Ovary (tissue), 9 donors: ENCODE measurements around the gene KRTAP9-2. TPM values are rescaled to one million over a fixed set of nuclear protein-coding genes. Genes with fewer than 3 reads are reported as not detected.
"Not testable (repeated sequence)": the region's sequence is repeated elsewhere in the genome, so short reads cannot be mapped to it uniquely, and the experiment has no call there.

Experiments
- DNase-seq, 5 donors: peaks; one replicate each; pipeline ENCODE4 v3.0.0-alpha.2; 2019 to 2020
- H3K27ac ChIP-seq, 2 donors: fragments of 200-600 bp; one replicate each; pipeline versions ENCODE4 v1.5.1 to v1.8.0; 2019 to 2022
- H3K27me3 ChIP-seq: fragments of 200-600 bp; one replicate; pipeline ENCODE4 v1.8.0; 2022
- H3K36me3 ChIP-seq: fragments of 200-600 bp; sonication (generic); one replicate; pipeline ENCODE4 v1.5.1; 2019
- H3K4me1 ChIP-seq: one replicate; pipeline ENCODE4 v1.8.1; 2013; ENCODE audit warnings: mild to moderate bottlenecking, moderate library complexity; ENCODE audit not compliant: insufficient read depth
- H3K4me3 ChIP-seq: fragments of 200-600 bp; sonication (generic); one replicate; pipeline ENCODE4 v1.5.1; 2017
- H3K9me3 ChIP-seq, 2 donors: fragments of 200-600 bp in 1 of 2; sonication (generic) in 1 of 2; one replicate each; pipeline versions ENCODE4 v1.5.1 to v1.8.1; 2013 to 2019; ENCODE audit warnings: mild to moderate bottlenecking in 1 of 2, moderate library complexity in 1 of 2
- EP300 ChIP-seq: sonication (generic); formaldehyde crosslinking; IDR thresholded peaks from one replicate; pipeline ENCODE4 v1.6.1; 2017; ENCODE audit warnings: antibody characterized with exemption
- POLR2A ChIP-seq: fragments of 450-650 bp; IDR thresholded peaks from one replicate; pipeline ENCODE4 v1.6.1; 2017; ENCODE audit warnings: antibody characterized with exemption, mild to moderate bottlenecking, moderate library complexity
- WGBS, 3 donors: extraction: QIAGEN DNeasy Blood & Tissue Kit in 1 of 3; methylation state at CpG; one replicate each; pipeline versions ENCODE4 v1.1.5 to v1.1.7; 2013 to 2017; 5-methylcytosine and 5-hydroxymethylcytosine counted together
- intact Hi-C, 4 donors: fragments of 100-400 bp; cut with DNase I; formaldehyde crosslinking; loops; one replicate each; pipeline versions ENCODE4 v1.11.0 to v1.15.1; 2022 to 2023
- polyA plus RNA-seq, 2 donors: library from polyadenylated mRNA; stranded (reverse); fragments of 200-250 nt in 1 of 2; fragments of 350-450 nt in 1 of 2; fragmentation: Illumina TruSeq in 1 of 2; extraction: RNeasy Lipid Tissue Mini Kit (QIAGEN cat#74804) in 1 of 2; gene quantifications; one replicate each; pipeline ENCODE4 v1.2.3, GENCODE V29; 2013 to 2014
- small RNA-seq: library from RNA; depleted of rRNA; stranded (forward); fragments of <200 nt; gene quantifications from one replicate; pipeline ENCODE3, GENCODE V24; 2016
- total RNA-seq, 7 donors: library from RNA; depleted of rRNA in 2 of 7; stranded (reverse); fragments of >200 nt in 2 of 7; fragmentation: NEBNext Ultra II Directional in 3 of 7; extraction: Animal tissue kit (Norgen Biotek cat#: 25700) in 3 of 7; gene quantifications; one replicate each; pipeline versions ENCODE4 v1.1.0 to v1.2.4, GENCODE V29; 2016 to 2023
- TF ChIP-seq, protein P1 (sequence below), 3 donors: fragments of 450-650 bp in 2 of 3; fragments of 200-600 bp in 1 of 3; IDR thresholded peaks; one replicate each; pipeline versions ENCODE4 v1.5.1 to v1.8.0; 2016 to 2022; ENCODE audit warnings: antibody characterized with exemption in 3 of 3, mild to moderate bottlenecking in 1 of 3
- donor health status: DM: no; HTN: no; CAD: no; lungs with moderate emphysema.
- donor health status: DM: no; HTN: no; CAD: no.
- donor health status: Bipolar disorder and iron deficiency.
- donor health status: DM: yes; HTN: yes; CAD: no.
- donor health status: DM: no; HTN: no; CAD: no.
- donor health status: DM: yes; HTN: yes; CAD: no.

The KRTAP9-2 gene
- total and polyA plus RNA-seq, 9 donors = not detected

DNA sequence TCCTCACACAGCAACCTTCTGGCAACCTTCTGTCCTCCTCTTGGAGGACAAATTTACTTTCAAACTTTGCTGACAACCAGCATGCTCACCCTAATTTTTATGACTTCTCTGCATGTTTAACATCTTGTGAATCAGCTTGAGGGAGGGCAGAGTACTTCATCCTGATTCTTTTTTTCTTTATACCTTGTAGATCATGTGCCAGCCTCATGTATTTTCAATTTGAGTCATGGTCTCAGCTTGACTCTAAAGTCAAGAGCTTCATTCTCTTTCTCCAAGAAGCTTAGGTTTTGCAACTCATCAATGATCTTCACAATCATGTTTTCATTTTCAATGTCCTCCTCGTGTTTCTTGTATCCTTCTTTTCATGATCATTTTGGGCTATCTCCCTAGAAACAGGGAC lies 45.4 kb downstream of the KRTAP9-2 start:
- intact Hi-C loops = no loop called here
- H3K36me3 ChIP-seq = no peaks in the 10 kb centered on the region
- no peaks in the 10 kb centered on the region for H3K27me3 ChIP-seq
- DNase-seq = no peak
- TF ChIP-seq POLR2A = no peak
- TF ChIP-seq, protein P1, sequence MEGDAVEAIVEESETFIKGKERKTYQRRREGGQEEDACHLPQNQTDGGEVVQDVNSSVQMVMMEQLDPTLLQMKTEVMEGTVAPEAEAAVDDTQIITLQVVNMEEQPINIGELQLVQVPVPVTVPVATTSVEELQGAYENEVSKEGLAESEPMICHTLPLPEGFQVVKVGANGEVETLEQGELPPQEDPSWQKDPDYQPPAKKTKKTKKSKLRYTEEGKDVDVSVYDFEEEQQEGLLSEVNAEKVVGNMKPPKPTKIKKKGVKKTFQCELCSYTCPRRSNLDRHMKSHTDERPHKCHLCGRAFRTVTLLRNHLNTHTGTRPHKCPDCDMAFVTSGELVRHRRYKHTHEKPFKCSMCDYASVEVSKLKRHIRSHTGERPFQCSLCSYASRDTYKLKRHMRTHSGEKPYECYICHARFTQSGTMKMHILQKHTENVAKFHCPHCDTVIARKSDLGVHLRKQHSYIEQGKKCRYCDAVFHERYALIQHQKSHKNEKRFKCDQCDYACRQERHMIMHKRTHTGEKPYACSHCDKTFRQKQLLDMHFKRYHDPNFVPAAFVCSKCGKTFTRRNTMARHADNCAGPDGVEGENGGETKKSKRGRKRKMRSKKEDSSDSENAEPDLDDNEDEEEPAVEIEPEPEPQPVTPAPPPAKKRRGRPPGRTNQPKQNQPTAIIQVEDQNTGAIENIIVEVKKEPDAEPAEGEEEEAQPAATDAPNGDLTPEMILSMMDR (IDR thresholded peaks at IDR 0.05) = no peak
- TF ChIP-seq EP300 = no peak
- no peaks in the 10 kb centered on the region for H3K4me1 ChIP-seq
- no peak overlapping the region for H3K27ac ChIP-seq
- 30 to 67% (median 41%) methylated on average over 1 of the region's 1 CpG for WGBS, 3 donors
- H3K4me3 ChIP-seq = no peak overlapping the region
- H3K9me3 ChIP-seq = no peaks in the 10 kb centered on the region

DNA sequence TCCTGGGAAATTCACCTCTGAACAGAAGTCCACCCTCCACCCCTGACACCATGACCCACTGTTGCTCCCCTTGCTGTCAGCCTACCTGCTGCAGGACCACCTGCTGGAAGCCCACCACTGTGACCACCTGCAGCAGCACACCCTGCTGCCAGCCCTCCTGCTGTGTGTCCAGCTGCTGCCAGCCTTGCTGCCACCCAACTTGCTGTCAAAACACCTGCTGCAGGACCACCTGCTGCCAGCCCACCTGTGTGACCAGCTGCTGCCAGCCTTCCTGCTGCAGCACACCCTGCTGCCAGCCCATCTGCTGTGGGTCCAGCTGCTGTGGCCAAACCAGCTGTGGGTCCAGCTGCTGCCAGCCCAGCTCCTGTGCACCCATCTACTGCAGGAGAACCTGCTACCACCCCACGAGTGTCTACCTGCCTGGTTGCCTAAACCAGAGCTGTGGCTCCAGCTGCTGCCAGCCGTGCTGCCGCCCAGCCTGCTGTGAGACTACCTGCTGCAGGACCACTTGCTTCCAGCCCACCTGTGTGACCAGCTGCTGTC lies 49.3 kb downstream of the KRTAP9-2 start, which contains the start of gene KRTAP9-7:
KRTAP9-7 (plus strand) TSS at position 51 of the 543 bp plus-strand sequence; CDS start at position 51, 0 bp downstream.
- H3K4me1 ChIP-seq, H3K9me3 ChIP-seq, H3K4me3 ChIP-seq, intact Hi-C loops, DNase-seq, H3K27ac ChIP-seq, H3K36me3 ChIP-seq, H3K27me3 ChIP-seq: not testable (repeated sequence)
- WGBS, 3 donors = 77 to 96% (median 94%) methylated on average over 3 of the region's 3 CpGs

Small RNA genes lying within 50 kb of the gene (small RNA-seq; reads per million reads assigned to genes)
- not detected for gene KRTAP4-17P

Other genes with a start within 250 kb of the KRTAP9-2 start
Only the 30 nearest of the 41 such genes appear.
- not detected for gene KRTAP2-1, start 179.3 kb upstream of the KRTAP9-2 start, total RNA-seq
- not detected for gene KRTAP2-1, start 179.3 kb upstream of the KRTAP9-2 start, polyA plus RNA-seq
- not detected for gene KRTAP2-2, start 171.4 kb upstream of the KRTAP9-2 start, total RNA-seq
- gene KRTAP2-2, start 171.4 kb upstream of the KRTAP9-2 start, polyA plus RNA-seq = not detected
- gene KRTAP2-3, start 166.5 kb upstream of the KRTAP9-2 start, total RNA-seq = not detected
- not detected for gene KRTAP2-3, start 166.5 kb upstream of the KRTAP9-2 start, polyA plus RNA-seq
- not detected for gene KRTAP2-4, start 160.8 kb upstream of the KRTAP9-2 start, total RNA-seq
- not detected for gene KRTAP2-4, start 160.8 kb upstream of the KRTAP9-2 start, polyA plus RNA-seq
- not detected for gene KRTAP4-7, start 142.5 kb upstream of the KRTAP9-2 start, total RNA-seq
- not detected for gene KRTAP4-7, start 142.5 kb upstream of the KRTAP9-2 start, polyA plus RNA-seq
- gene KRTAP4-8, start 128.5 kb upstream of the KRTAP9-2 start, total RNA-seq = not detected
- gene KRTAP4-8, start 128.5 kb upstream of the KRTAP9-2 start, polyA plus RNA-seq = not detected
- gene KRTAP4-16, start 124.4 kb upstream of the KRTAP9-2 start, total RNA-seq = not detected
- gene KRTAP4-16, start 124.4 kb upstream of the KRTAP9-2 start, polyA plus RNA-seq = not detected
- not detected for gene KRTAP4-9, start 121.3 kb upstream of the KRTAP9-2 start, total RNA-seq
- gene KRTAP4-9, start 121.3 kb upstream of the KRTAP9-2 start, polyA plus RNA-seq = not detected
- gene KRTAP4-11, start 108.3 kb upstream of the KRTAP9-2 start, total RNA-seq = not detected
- gene KRTAP4-11, start 108.3 kb upstream of the KRTAP9-2 start, polyA plus RNA-seq = not detected
- gene KRTAP4-12, start 102.5 kb upstream of the KRTAP9-2 start, total RNA-seq = not detected
- not detected for gene KRTAP4-12, start 102.5 kb upstream of the KRTAP9-2 start, polyA plus RNA-seq
- gene KRTAP4-6, start 86.1 kb upstream of the KRTAP9-2 start, total RNA-seq = not detected
- not detected for gene KRTAP4-6, start 86.1 kb upstream of the KRTAP9-2 start, polyA plus RNA-seq
- not detected for gene KRTAP4-5, start 76.8 kb upstream of the KRTAP9-2 start, total RNA-seq
- not detected for gene KRTAP4-5, start 76.8 kb upstream of the KRTAP9-2 start, polyA plus RNA-seq
- not detected for gene KRTAP4-4, start 65.9 kb upstream of the KRTAP9-2 start, total RNA-seq
- gene KRTAP4-4, start 65.9 kb upstream of the KRTAP9-2 start, polyA plus RNA-seq = not detected
- not detected for gene KRTAP4-3, start 58.4 kb upstream of the KRTAP9-2 start, total RNA-seq
- gene KRTAP4-3, start 58.4 kb upstream of the KRTAP9-2 start, polyA plus RNA-seq = not detected
- not detected for gene KRTAP4-2, start 48.4 kb upstream of the KRTAP9-2 start, total RNA-seq
- gene KRTAP4-2, start 48.4 kb upstream of the KRTAP9-2 start, polyA plus RNA-seq = not detected
- not detected for gene KRTAP4-1, start 41.7 kb upstream of the KRTAP9-2 start, total RNA-seq
- gene KRTAP4-1, start 41.7 kb upstream of the KRTAP9-2 start, polyA plus RNA-seq = not detected
- not detected for gene KRTAP9-1, start 36.8 kb upstream of the KRTAP9-2 start, total RNA-seq
- gene KRTAP9-1, start 36.8 kb upstream of the KRTAP9-2 start, polyA plus RNA-seq = not detected
- gene KRTAP9-3, start 5.8 kb downstream of the KRTAP9-2 start, total RNA-seq = not detected
- gene KRTAP9-3, start 5.8 kb downstream of the KRTAP9-2 start, polyA plus RNA-seq = not detected
- gene KRTAP9-8, start 11.4 kb downstream of the KRTAP9-2 start, total RNA-seq = not detected
- not detected for gene KRTAP9-8, start 11.4 kb downstream of the KRTAP9-2 start, polyA plus RNA-seq
- not detected for gene KRTAP9-4, start 23.0 kb downstream of the KRTAP9-2 start, total RNA-seq
- not detected for gene KRTAP9-4, start 23.0 kb downstream of the KRTAP9-2 start, polyA plus RNA-seq
- gene KRTAP9-9, start 28.7 kb downstream of the KRTAP9-2 start, total RNA-seq = not detected
- gene KRTAP9-9, start 28.7 kb downstream of the KRTAP9-2 start, polyA plus RNA-seq = not detected
- gene KRTAP9-6, start 38.7 kb downstream of the KRTAP9-2 start, total RNA-seq = not detected
- gene KRTAP9-6, start 38.7 kb downstream of the KRTAP9-2 start, polyA plus RNA-seq = not detected
- not detected for gene KRTAP9-7, start 49.0 kb downstream of the KRTAP9-2 start, total RNA-seq
- gene KRTAP9-7, start 49.0 kb downstream of the KRTAP9-2 start, polyA plus RNA-seq = not detected
- not detected for gene KRTAP29-1, start 76.2 kb downstream of the KRTAP9-2 start, total RNA-seq
- not detected for gene KRTAP29-1, start 76.2 kb downstream of the KRTAP9-2 start, polyA plus RNA-seq
- not detected for gene KRTAP16-1, start 82.7 kb downstream of the KRTAP9-2 start, total RNA-seq
- gene KRTAP16-1, start 82.7 kb downstream of the KRTAP9-2 start, polyA plus RNA-seq = not detected
- gene KRTAP17-1, start 89.1 kb downstream of the KRTAP9-2 start, total RNA-seq = not detected
- not detected for gene KRTAP17-1, start 89.1 kb downstream of the KRTAP9-2 start, polyA plus RNA-seq
- not detected for gene KRT33A, start 124.2 kb downstream of the KRTAP9-2 start, total RNA-seq
- gene KRT33A, start 124.2 kb downstream of the KRTAP9-2 start, polyA plus RNA-seq = not detected
- not detected for gene KRT33B, start 143.2 kb downstream of the KRTAP9-2 start, total RNA-seq
- not detected for gene KRT33B, start 143.2 kb downstream of the KRTAP9-2 start, polyA plus RNA-seq
- not detected for gene KRT34, start 155.7 kb downstream of the KRTAP9-2 start, total RNA-seq
- gene KRT34, start 155.7 kb downstream of the KRTAP9-2 start, polyA plus RNA-seq = not detected
- gene KRT31, start 171.0 kb downstream of the KRTAP9-2 start, total RNA-seq = not detected
- gene KRT31, start 171.0 kb downstream of the KRTAP9-2 start, polyA plus RNA-seq = not detected